ENCODE results near the gene EIF4A2. TPM values are rescaled to one million over a fixed set of nuclear protein-coding genes. Genes with fewer than 3 reads are reported as not detected.
"Not testable (repeated sequence)": the region's sequence is repeated elsewhere in the genome, so short reads cannot be mapped to it uniquely, and the experiment has no call there.

The EIF4A2 gene
- total and polyA plus RNA-seq, 9 donors, result 477 to 593 (median 542) TPM

DNA sequence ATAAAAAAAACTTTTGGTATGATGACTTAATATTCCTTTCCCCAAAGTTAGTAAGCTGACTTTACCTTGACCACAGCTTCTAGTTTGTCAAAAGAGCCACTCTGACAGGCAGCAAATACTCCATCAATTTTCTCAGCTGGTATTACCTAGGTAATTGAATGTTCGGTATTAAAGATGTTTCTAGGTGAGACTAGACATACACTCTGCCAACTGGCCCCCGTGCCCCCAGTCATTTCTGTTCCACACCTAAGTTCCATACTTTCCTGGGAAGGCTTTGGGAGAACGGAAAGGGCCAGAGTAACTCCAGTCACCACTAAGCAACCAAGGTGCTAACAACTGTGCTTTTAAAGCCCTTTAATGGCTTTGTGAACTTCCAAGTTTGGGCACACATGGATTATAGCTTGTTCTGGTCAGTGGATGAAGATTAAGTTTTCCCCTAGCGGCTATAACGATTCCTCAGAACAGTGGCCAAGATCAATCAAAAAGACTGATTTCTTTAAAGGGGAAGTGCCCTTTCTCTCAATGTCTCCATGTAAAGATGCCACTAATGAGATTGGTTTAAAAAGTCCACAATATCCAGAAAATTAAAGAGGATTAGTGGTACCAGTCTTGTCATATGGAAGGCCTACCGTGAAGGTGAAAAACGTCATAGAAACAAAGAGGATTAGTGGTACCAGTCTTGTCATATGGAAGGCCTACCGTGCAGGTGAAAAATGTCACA is 7.0 kb downstream of the EIF4A2 start:
- Histone ChIP-seq H3K36me3 (ENCODE audit: control insufficient read depth, insufficient read depth, low read length) (peaks cover 52% of the 10 kb centered on the region), H3K4me1 (ENCODE audit: control insufficient read depth, insufficient read depth, low read length) (peaks cover 8% of the 10 kb centered on the region), H3K9me3 (replicated peaks; ENCODE audit: control insufficient read depth, low read depth, low read length) (no peaks in the 10 kb centered on the region), H3K4me3 (ENCODE audit: low read length) (no peak overlapping the region), H3K27ac (ENCODE audit: low read length) (no peak overlapping the region), H3K27me3 (ENCODE audit: control insufficient read depth, insufficient read depth, low read length) (no peaks in the 10 kb centered on the region)
- DNase-seq, result no peak
- 48% methylated on average over 3 of the region's 8 CpGs for WGBS (ENCODE audit: insufficient coverage)

DNA sequence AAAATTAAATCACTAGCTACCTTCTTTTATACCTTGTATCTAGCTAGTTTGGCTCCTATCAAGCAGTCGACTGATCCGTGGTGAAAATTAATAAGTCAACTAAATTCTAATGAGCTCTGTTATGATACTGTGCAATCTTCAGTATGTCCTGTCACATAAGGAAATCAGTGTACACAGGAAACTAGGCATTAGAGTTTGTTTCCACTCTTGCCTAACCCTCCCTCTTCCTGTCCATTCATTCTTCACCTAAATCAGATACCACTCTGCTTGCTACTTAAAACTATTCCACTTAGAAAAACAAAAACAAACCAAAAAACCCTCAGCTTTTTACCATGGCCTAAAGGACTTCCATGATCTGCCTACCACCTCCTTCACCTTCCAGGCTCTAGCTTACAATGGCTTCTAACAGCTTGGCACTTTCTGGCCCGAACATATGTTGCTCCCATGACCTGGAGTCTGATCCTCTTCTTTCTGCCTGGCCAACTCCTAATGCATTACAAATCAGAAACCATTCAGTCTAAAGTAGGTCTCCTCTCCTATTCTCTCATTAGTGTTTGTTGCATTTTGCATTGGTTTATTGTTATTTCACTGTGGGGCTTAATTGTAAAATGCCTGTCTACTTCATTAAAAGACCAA is 15.0 kb downstream of the EIF4A2 start:
- H3K9me3 ChIP-seq (replicated peaks; ENCODE audit: control insufficient read depth, low read depth, low read length), result no peaks in the 10 kb centered on the region
- H3K36me3 ChIP-seq (ENCODE audit: control insufficient read depth, insufficient read depth, low read length), result peaks cover 32% of the 10 kb centered on the region
- DNase-seq, result no peak
- no peak overlapping the region for H3K4me3 ChIP-seq (ENCODE audit: low read length)
- H3K4me1 ChIP-seq (ENCODE audit: control insufficient read depth, insufficient read depth, low read length), result no peaks in the 10 kb centered on the region
- no peaks in the 10 kb centered on the region for H3K27me3 ChIP-seq (ENCODE audit: control insufficient read depth, insufficient read depth, low read length)
- WGBS (ENCODE audit: insufficient coverage), result 100% methylated on average over 1 of the region's 3 CpGs
- no peak overlapping the region for H3K27ac ChIP-seq (ENCODE audit: low read length)

DNA sequence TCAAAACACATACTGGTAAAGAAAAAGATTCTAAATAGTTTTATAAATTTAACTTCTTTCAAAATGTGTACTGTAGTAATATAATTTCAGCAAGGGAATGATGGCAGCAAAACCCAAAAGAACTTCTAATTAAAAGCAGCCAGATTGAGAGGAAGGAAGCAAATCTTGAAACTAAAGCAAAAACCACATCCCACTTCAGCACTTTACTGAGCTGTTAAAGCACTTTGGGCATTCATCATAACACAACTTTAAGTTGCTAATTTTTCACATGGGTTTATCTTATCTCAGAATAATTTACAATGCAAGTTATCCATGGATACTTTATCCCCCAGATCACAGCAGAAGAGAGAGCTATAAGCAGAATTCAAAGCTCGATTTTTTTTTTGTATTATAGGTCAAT is 16.9 kb downstream of the EIF4A2 start:
- Histone ChIP-seq H3K9me3 (replicated peaks; ENCODE audit: control insufficient read depth, low read depth, low read length) (no peaks in the 10 kb centered on the region), H3K27me3 (ENCODE audit: control insufficient read depth, insufficient read depth, low read length) (no peaks in the 10 kb centered on the region), H3K4me1 (ENCODE audit: control insufficient read depth, insufficient read depth, low read length) (peaks cover 4% of the 10 kb centered on the region), H3K27ac (ENCODE audit: low read length) (no peak overlapping the region), H3K36me3 (ENCODE audit: control insufficient read depth, insufficient read depth, low read length) (peaks cover 23% of the 10 kb centered on the region), H3K4me3 (ENCODE audit: low read length) (no peak overlapping the region)
- WGBS (ENCODE audit: insufficient coverage), result no CpG with 5 or more reads among the region's 1 CpG
- DNase-seq, result no peak

DNA sequence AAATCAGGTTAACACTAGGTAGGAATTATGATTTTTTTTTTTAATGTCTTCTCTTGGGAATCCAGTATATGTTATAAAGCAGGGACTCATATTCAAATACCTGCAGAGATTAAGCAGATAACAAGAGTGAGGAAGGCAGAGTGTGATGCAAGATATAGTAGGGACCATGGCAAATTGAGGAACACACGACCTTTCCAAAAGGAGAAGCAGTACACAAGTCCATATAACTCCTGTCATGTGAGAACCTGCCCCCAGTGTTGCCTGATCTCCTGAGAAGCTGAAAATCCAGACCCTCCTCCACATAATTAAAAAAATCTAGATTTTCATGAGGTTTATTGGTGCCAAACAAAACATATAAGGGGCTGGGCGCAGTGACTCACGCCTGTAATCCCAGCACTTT is 19.3 kb downstream of the EIF4A2 start:
- Histone ChIP-seq H3K4me1 (ENCODE audit: control insufficient read depth, insufficient read depth, low read length) (peaks cover 13% of the 10 kb centered on the region), H3K27me3 (ENCODE audit: control insufficient read depth, insufficient read depth, low read length) (no peaks in the 10 kb centered on the region), H3K4me3 (ENCODE audit: low read length) (no peak overlapping the region), H3K27ac (ENCODE audit: low read length) (no peak overlapping the region), H3K36me3 (ENCODE audit: control insufficient read depth, insufficient read depth, low read length) (peaks cover 16% of the 10 kb centered on the region), H3K9me3 (replicated peaks; ENCODE audit: control insufficient read depth, low read depth, low read length) (no peaks in the 10 kb centered on the region)
- no peak for DNase-seq
- 100% methylated on average over 2 of the region's 3 CpGs for WGBS (ENCODE audit: insufficient coverage)

DNA sequence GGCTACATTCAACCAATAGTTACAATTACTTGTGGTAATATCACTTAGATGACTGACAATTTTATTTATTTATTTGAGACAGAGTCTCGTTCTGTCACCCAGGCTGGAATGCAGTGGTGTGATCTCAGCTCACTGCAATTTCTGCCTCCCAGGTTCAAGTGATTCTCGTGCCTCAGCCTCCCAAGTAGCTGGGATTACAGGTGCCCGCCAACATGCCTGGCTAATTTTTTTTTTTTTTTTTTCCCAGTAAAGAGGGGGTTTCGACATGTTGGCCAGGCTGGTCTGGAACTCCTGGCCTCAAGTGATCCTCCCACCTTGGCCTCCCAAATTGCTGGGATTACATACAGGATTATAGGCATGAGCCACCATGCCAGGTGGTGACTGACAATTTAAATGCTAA is 20.1 kb downstream of the EIF4A2 start:
- Histone ChIP-seq H3K4me1 (ENCODE audit: control insufficient read depth, insufficient read depth, low read length) (peaks cover 13% of the 10 kb centered on the region), H3K36me3 (ENCODE audit: control insufficient read depth, insufficient read depth, low read length) (peaks cover 14% of the 10 kb centered on the region)
- H3K4me3 ChIP-seq (ENCODE audit: low read length); H3K27me3 ChIP-seq (ENCODE audit: control insufficient read depth, insufficient read depth, low read length); H3K27ac ChIP-seq (ENCODE audit: low read length); H3K9me3 ChIP-seq (replicated peaks; ENCODE audit: control insufficient read depth, low read depth, low read length); DNase-seq: not testable (repeated sequence)
- WGBS (ENCODE audit: insufficient coverage), result 94% methylated on average over 3 of the region's 4 CpGs

DNA sequence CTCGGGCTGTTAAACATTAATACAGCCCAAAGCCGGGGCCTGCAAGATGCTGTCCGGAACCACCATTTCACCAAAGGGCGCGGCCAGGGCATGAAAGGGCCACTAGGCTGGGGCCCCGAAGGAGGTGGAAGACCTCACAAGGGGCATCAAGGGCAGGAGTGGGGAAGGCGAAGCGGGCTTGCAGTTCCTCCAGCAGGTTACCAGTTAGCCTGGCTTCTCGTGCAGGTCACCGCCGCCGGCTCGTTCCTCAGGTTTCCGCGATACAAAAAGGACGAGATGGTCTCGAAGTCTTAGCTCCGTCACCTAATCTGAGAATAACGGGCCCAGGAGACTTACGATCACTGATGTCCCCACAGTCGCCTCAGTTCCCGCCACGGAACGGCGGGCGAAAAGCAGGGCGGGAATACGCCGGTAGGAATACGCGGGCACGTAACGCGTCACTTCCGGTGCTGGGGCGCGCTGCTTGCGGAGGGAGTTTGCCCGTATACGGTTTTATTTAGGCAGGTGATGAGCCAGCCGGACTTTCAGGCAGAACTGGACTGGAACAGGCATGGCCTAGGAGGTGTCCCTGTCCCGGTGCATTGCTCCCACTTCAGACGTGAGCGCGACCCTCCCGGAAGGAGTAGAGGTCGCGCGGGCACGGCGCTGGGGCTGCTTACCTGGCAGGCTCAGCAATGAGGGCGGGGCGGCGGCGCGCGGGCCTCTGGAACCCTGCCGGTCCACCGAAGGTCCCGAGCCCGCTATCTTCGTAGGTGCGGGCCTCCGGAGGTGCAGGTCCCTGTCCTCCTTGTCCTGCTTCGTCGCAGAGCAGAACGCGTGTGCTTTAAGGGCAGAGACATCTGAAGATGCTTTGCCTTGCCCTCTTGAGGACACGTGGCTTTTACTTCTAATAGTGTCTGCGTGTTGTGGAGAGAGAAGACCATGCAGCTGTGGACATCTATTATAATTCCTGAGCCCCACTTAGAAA is 23.0 kb downstream of the EIF4A2 start, which contains the start of gene RFC4:
Gene RFC4, minus strand, starts transcription at position 394 of the 967 bp plus-strand sequence. CDS start 1,769 bp downstream, outside the sequence.
- peaks cover 13% of the 10 kb centered on the region for H3K4me1 ChIP-seq (ENCODE audit: control insufficient read depth, insufficient read depth, low read length)
- peak within 1 kb of the TSS; percentile 97 for H3K4me3 ChIP-seq (ENCODE audit: low read length)
- no peaks in the 10 kb centered on the region for H3K9me3 ChIP-seq (replicated peaks; ENCODE audit: control insufficient read depth, low read depth, low read length)
- under 1% methylated on average over 68 of the region's 70 CpGs for WGBS (ENCODE audit: insufficient coverage)
- peak within 1 kb of the TSS; percentile 76 for H3K27ac ChIP-seq (ENCODE audit: low read length)
- H3K27me3 ChIP-seq (ENCODE audit: control insufficient read depth, insufficient read depth, low read length), result peaks cover 4% of the 10 kb centered on the region
- peak; percentile 90 for DNase-seq
- H3K36me3 ChIP-seq (ENCODE audit: control insufficient read depth, insufficient read depth, low read length), result peaks cover 6% of the 10 kb centered on the region

DNA sequence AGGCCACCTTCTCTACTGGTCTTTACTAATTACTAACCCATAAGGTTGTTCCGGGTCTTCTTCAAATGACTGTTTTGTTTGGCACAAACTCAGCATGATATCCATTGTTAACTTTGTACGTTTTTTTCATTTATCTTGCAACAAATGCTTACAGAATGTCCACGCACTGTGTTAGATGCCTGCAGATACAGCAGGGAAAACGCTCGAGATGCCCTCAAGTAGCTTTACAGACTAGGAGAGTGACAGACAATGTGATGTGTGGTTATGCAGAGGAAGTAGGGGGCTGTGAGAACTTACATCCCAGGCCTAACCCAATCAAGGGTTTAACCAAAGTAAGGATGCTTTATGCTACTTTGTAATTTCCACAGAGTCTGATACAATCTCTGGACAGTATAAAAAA is 23.9 kb downstream of the EIF4A2 start:
- 53% methylated on average over 5 of the region's 5 CpGs for WGBS (ENCODE audit: insufficient coverage)
- Histone ChIP-seq H3K9me3 (replicated peaks; ENCODE audit: control insufficient read depth, low read depth, low read length) (no peaks in the 10 kb centered on the region), H3K36me3 (ENCODE audit: control insufficient read depth, insufficient read depth, low read length) (peaks cover 6% of the 10 kb centered on the region), H3K27ac (ENCODE audit: low read length) (no peak overlapping the region), H3K4me1 (ENCODE audit: control insufficient read depth, insufficient read depth, low read length) (peaks cover 13% of the 10 kb centered on the region), H3K27me3 (ENCODE audit: control insufficient read depth, insufficient read depth, low read length) (peaks cover 4% of the 10 kb centered on the region), H3K4me3 (ENCODE audit: low read length) (peak overlapping the region; percentile 97)
- DNase-seq, result no peak

DNA sequence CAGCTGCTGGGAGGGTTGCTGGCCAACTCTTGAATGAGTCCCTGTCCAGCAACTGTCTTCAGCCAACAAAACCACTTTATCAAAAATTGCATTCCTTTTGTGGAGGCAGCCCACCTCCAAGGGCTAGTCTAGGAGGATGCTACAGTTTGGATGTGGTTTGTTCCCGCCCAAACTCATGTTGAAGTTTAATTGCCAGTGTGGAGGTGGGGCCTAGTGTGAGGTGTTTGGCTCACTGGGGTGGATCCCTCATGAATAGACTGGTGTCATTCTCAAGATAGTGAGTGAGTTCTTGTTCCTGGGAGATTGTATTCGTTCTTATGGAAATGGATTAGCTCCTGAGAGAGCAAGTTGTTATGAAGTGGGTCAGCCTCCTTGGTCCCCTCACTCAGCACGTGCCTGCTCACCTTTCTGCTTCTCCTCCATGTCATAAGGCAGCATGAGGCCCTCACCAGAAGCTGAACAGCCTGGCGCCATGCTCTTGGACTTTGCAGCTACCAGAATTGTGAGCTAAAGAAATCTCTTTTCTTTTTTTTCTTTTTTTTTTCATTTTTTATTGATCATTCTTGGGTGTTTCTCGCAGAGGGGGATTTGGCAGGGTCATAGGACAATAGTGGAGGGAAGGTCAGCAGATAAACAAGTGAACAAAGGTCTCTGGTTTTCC is 27.1 kb downstream of the EIF4A2 start:
- Histone ChIP-seq H3K4me3 (ENCODE audit: low read length) (no peak overlapping the region), H3K27me3 (ENCODE audit: control insufficient read depth, insufficient read depth, low read length) (peaks cover 14% of the 10 kb centered on the region), H3K36me3 (ENCODE audit: control insufficient read depth, insufficient read depth, low read length) (no peaks in the 10 kb centered on the region), H3K4me1 (ENCODE audit: control insufficient read depth, insufficient read depth, low read length) (peaks cover 7% of the 10 kb centered on the region), H3K9me3 (replicated peaks; ENCODE audit: control insufficient read depth, low read depth, low read length) (no peaks in the 10 kb centered on the region), H3K27ac (ENCODE audit: low read length) (no peak overlapping the region)
- no peak for DNase-seq
- 36% methylated on average over 2 of the region's 5 CpGs for WGBS (ENCODE audit: insufficient coverage)

DNA sequence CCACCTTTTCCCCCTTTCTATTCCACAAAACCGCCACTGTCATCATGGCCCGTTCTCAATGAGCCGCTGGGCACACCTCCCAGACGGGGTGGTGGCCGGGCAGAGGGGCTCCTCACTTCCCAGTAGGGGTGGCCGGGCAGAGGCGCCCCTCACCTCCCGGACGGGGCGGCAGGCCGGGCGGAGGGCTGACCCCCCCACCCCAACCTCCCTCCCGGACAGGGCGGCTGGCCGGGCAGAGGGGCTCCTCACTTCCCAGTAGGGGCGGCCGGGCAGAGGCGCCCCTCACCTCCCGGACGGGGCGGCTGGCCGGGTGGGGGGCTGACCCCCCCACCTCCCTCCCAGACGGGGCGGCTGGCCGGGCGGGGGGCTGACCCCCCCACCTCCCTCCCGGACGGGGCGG is 27.9 kb downstream of the EIF4A2 start:
- H3K27ac ChIP-seq (ENCODE audit: low read length); H3K9me3 ChIP-seq (replicated peaks; ENCODE audit: control insufficient read depth, low read depth, low read length); H3K4me1 ChIP-seq (ENCODE audit: control insufficient read depth, insufficient read depth, low read length); H3K36me3 ChIP-seq (ENCODE audit: control insufficient read depth, insufficient read depth, low read length); DNase-seq; H3K4me3 ChIP-seq (ENCODE audit: low read length): not testable (repeated sequence)
- WGBS (ENCODE audit: insufficient coverage), result 92% methylated on average over 3 of the region's 29 CpGs
- peaks cover 16% of the 10 kb centered on the region for H3K27me3 ChIP-seq (ENCODE audit: control insufficient read depth, insufficient read depth, low read length)

All from muscle of leg (tissue), 11 donors.